Subcutaneous adipose tissue (tissue), 4 donors: ENCODE measurements around the gene EYS. TPM values are rescaled to one million over a fixed set of nuclear protein-coding genes. Genes with fewer than 3 reads are reported as not detected.

Source experiments
- CTCF ChIP-seq: fragments of 450-650 bp; IDR thresholded peaks from one replicate; pipeline ENCODE4 v1.5.1; 2016; ENCODE audit warnings: low read depth, mild to moderate bottlenecking, control low read depth, antibody characterized with exemption, moderate library complexity
- total RNA-seq, 4 donors: library from RNA; depleted of rRNA; stranded (reverse); fragments of >200 nt; gene quantifications; one replicate each; pipeline ENCODE4 v1.1.0, GENCODE V29; 2016

EYS gene
- total RNA-seq, 4 donors from 2014 or later: 0.17 to 3.8 (median 0.82) TPM

GRCh38 chr6:65667916-65668656 is 38.9 kb downstream of the EYS start:
- no peak for TF ChIP-seq CTCF

- no peak for TF ChIP-seq CTCF
Measured at GRCh38 chr6:65650086-65650485, 56.9 kb downstream of the EYS start.

GRCh38 chr6:65649392-65649791 is 57.6 kb downstream of the EYS start:
- no peak for TF ChIP-seq CTCF

GRCh38 chr6:65646544-65646943 is 60.5 kb downstream of the EYS start:
- TF ChIP-seq CTCF: no peak

GRCh38 chr6:65642776-65643175 is 64.2 kb downstream of the EYS start:
- no peak for TF ChIP-seq CTCF

- TF ChIP-seq CTCF: no peak
Measured at GRCh38 chr6:65638047-65638831, 68.8 kb downstream of the EYS start.

- no peak for TF ChIP-seq CTCF
Measured at GRCh38 chr6:65637289-65638046, 69.6 kb downstream of the EYS start.
